ENCODE measurements around the gene MT1F.
A peak's percentile ranks its signal among the peaks of the same experiment; 100 is the strongest.

MT1F gene

GRCh38 chr16:56681939-56682702, 24.4 kb downstream of the MT1F start, which contains the start of gene MT1X:
Gene MT1X, plus strand, starts transcription at chr16:56682470. Its CDS starts 71 bp downstream, at chr16:56682541.
- H3K4me1 ChIP-seq (ENCODE audit: insufficient read depth, insufficient read length): peaks cover 6% of the 10 kb centered on the region
- peak within 1 kb of the TSS; percentile 97 for H3K9ac ChIP-seq (ENCODE audit: insufficient read length, low read depth)
- no peaks in the 10 kb centered on the region for H3K9me3 ChIP-seq (ENCODE audit: insufficient read depth, low read length)
- peak within 1 kb of the TSS; percentile 94 for H3K4me3 ChIP-seq (ENCODE audit: insufficient read length, low read depth)
- peaks cover 38% of the 10 kb centered on the region for H3K36me3 ChIP-seq (ENCODE audit: insufficient read depth, insufficient read length, low read length)
- DNase-seq (ENCODE audit: low read depth, low spot score): peak; percentile 86
- H3K27me3 ChIP-seq (ENCODE audit: insufficient read depth, insufficient read length): peaks cover 7% of the 10 kb centered on the region
- TF ChIP-seq YY1 (IDR thresholded peaks at IDR 0.05; ENCODE audit: insufficient read depth, insufficient read length) (no peak), ZNF274 (IDR thresholded peaks at IDR 0.05; ENCODE audit: low read depth, low read length) (no peak), SUZ12 (IDR thresholded peaks at IDR 0.05; ENCODE audit: extremely low read depth, insufficient read depth, insufficient read length) (no peak)

- H3K9me3 ChIP-seq (ENCODE audit: insufficient read depth, low read length): no peaks in the 10 kb centered on the region
- no peak for DNase-seq (ENCODE audit: low read depth, low spot score)
- H3K36me3 ChIP-seq (ENCODE audit: insufficient read depth, insufficient read length, low read length): peaks cover 38% of the 10 kb centered on the region
- TF ChIP-seq ZNF274 (IDR thresholded peaks at IDR 0.05; ENCODE audit: low read depth, low read length): no peak
- TF ChIP-seq SUZ12 (IDR thresholded peaks at IDR 0.05; ENCODE audit: extremely low read depth, insufficient read depth, insufficient read length): no peak
- peak overlapping the region; percentile 97 for H3K9ac ChIP-seq (ENCODE audit: insufficient read length, low read depth)
- peaks cover 7% of the 10 kb centered on the region for H3K27me3 ChIP-seq (ENCODE audit: insufficient read depth, insufficient read length)
- peaks cover 6% of the 10 kb centered on the region for H3K4me1 ChIP-seq (ENCODE audit: insufficient read depth, insufficient read length)
- peak overlapping the region; percentile 94 for H3K4me3 ChIP-seq (ENCODE audit: insufficient read length, low read depth)
Measured at GRCh38 chr16:56682703-56683397, 25.1 kb downstream of the MT1F start.

GRCh38 chr16:56683424-56684172, 25.8 kb downstream of the MT1F start:
- H3K4me3 ChIP-seq (ENCODE audit: insufficient read length, low read depth): peak overlapping the region; percentile 94
- DNase-seq (ENCODE audit: low read depth, low spot score): no peak
- peaks cover 7% of the 10 kb centered on the region for H3K27me3 ChIP-seq (ENCODE audit: insufficient read depth, insufficient read length)
- TF ChIP-seq YY1 (IDR thresholded peaks at IDR 0.05; ENCODE audit: insufficient read depth, insufficient read length) (no peak), SUZ12 (IDR thresholded peaks at IDR 0.05; ENCODE audit: extremely low read depth, insufficient read depth, insufficient read length) (no peak), ZNF274 (IDR thresholded peaks at IDR 0.05; ENCODE audit: low read depth, low read length) (no peak)
- peaks cover 6% of the 10 kb centered on the region for H3K4me1 ChIP-seq (ENCODE audit: insufficient read depth, insufficient read length)
- H3K9ac ChIP-seq (ENCODE audit: insufficient read length, low read depth): peak overlapping the region; percentile 97
- no peaks in the 10 kb centered on the region for H3K9me3 ChIP-seq (ENCODE audit: insufficient read depth, low read length)
- H3K36me3 ChIP-seq (ENCODE audit: insufficient read depth, insufficient read length, low read length): peaks cover 38% of the 10 kb centered on the region

- TF ChIP-seq SUZ12 (IDR thresholded peaks at IDR 0.05; ENCODE audit: extremely low read depth, insufficient read depth, insufficient read length): no peak
- TF ChIP-seq ZNF274 (IDR thresholded peaks at IDR 0.05; ENCODE audit: low read depth, low read length): no peak
- TF ChIP-seq YY1 (IDR thresholded peaks at IDR 0.05; ENCODE audit: insufficient read depth, insufficient read length): no peak
- H3K4me3 ChIP-seq (ENCODE audit: insufficient read length, low read depth): no peak overlapping the region
- no peak for DNase-seq (ENCODE audit: low read depth, low spot score)
- no peak overlapping the region for H3K9ac ChIP-seq (ENCODE audit: insufficient read length, low read depth)
- H3K4me1 ChIP-seq (ENCODE audit: insufficient read depth, insufficient read length): peaks cover 6% of the 10 kb centered on the region
- peaks cover 38% of the 10 kb centered on the region for H3K36me3 ChIP-seq (ENCODE audit: insufficient read depth, insufficient read length, low read length)
- peaks cover 7% of the 10 kb centered on the region for H3K27me3 ChIP-seq (ENCODE audit: insufficient read depth, insufficient read length)
- H3K9me3 ChIP-seq (ENCODE audit: insufficient read depth, low read length): no peaks in the 10 kb centered on the region
Measured at GRCh38 chr16:56684256-56684925, 26.6 kb downstream of the MT1F start.

- no peak overlapping the region for H3K4me3 ChIP-seq (ENCODE audit: insufficient read length, low read depth)
- no peak for TF ChIP-seq SUZ12 (IDR thresholded peaks at IDR 0.05; ENCODE audit: extremely low read depth, insufficient read depth, insufficient read length)
- no peak for TF ChIP-seq ZNF274 (IDR thresholded peaks at IDR 0.05; ENCODE audit: low read depth, low read length)
- no peak for TF ChIP-seq YY1 (IDR thresholded peaks at IDR 0.05; ENCODE audit: insufficient read depth, insufficient read length)
- DNase-seq (ENCODE audit: low read depth, low spot score): no peak
- peaks cover 38% of the 10 kb centered on the region for H3K36me3 ChIP-seq (ENCODE audit: insufficient read depth, insufficient read length, low read length)
- no peaks in the 10 kb centered on the region for H3K9me3 ChIP-seq (ENCODE audit: insufficient read depth, low read length)
- H3K4me1 ChIP-seq (ENCODE audit: insufficient read depth, insufficient read length): peaks cover 8% of the 10 kb centered on the region
- peaks cover 7% of the 10 kb centered on the region for H3K27me3 ChIP-seq (ENCODE audit: insufficient read depth, insufficient read length)
- no peak overlapping the region for H3K9ac ChIP-seq (ENCODE audit: insufficient read length, low read depth)
Measured at GRCh38 chr16:56684926-56685590, 27.3 kb downstream of the MT1F start.

GRCh38 chr16:56686758-56687157, 29.0 kb downstream of the MT1F start:
- TF ChIP-seq YY1 (IDR thresholded peaks at IDR 0.05; ENCODE audit: insufficient read depth, insufficient read length) (no peak), ZNF274 (IDR thresholded peaks at IDR 0.05; ENCODE audit: low read depth, low read length) (no peak), SUZ12 (IDR thresholded peaks at IDR 0.05; ENCODE audit: extremely low read depth, insufficient read depth, insufficient read length) (no peak)
- no peaks in the 10 kb centered on the region for H3K9me3 ChIP-seq (ENCODE audit: insufficient read depth, low read length)
- no peak for DNase-seq (ENCODE audit: low read depth, low spot score)
- H3K27me3 ChIP-seq (ENCODE audit: insufficient read depth, insufficient read length): no peaks in the 10 kb centered on the region
- H3K4me3 ChIP-seq (ENCODE audit: insufficient read length, low read depth): no peak overlapping the region
- peaks cover 38% of the 10 kb centered on the region for H3K36me3 ChIP-seq (ENCODE audit: insufficient read depth, insufficient read length, low read length)
- H3K4me1 ChIP-seq (ENCODE audit: insufficient read depth, insufficient read length): peaks cover 8% of the 10 kb centered on the region
- H3K9ac ChIP-seq (ENCODE audit: insufficient read length, low read depth): no peak overlapping the region

All from NT2/D1 (cell line).